GM12891 (cell line): ENCODE data around the gene MOCS1.

Source experiments
- POLR2A ChIP-seq: IDR thresholded peaks from 2 replicates; pipeline ENCODE4 v1.6.1; 2011; ENCODE audit warnings: low read depth, low read length, control low read depth
- POLR2AphosphoS5 ChIP-seq: IDR thresholded peaks from 2 replicates; pipeline ENCODE4 v1.6.1; 2011; ENCODE audit warnings: low read depth, low read length, control low read depth
- POU2F2 ChIP-seq: IDR thresholded peaks from 2 replicates; pipeline ENCODE4 v1.6.1; 2011; ENCODE audit warnings: low read depth, mild to moderate bottlenecking, control low read depth, low read length, moderate library complexity
- SPI1 ChIP-seq: IDR thresholded peaks from 2 replicates; pipeline ENCODE4 v1.6.1; 2011; ENCODE audit warnings: low read depth, low read length, control low read depth
- TAF1 ChIP-seq: IDR thresholded peaks from 2 replicates; pipeline ENCODE4 v1.6.1; 2011; ENCODE audit warnings: low read depth, low read length, control low read depth

DNA sequence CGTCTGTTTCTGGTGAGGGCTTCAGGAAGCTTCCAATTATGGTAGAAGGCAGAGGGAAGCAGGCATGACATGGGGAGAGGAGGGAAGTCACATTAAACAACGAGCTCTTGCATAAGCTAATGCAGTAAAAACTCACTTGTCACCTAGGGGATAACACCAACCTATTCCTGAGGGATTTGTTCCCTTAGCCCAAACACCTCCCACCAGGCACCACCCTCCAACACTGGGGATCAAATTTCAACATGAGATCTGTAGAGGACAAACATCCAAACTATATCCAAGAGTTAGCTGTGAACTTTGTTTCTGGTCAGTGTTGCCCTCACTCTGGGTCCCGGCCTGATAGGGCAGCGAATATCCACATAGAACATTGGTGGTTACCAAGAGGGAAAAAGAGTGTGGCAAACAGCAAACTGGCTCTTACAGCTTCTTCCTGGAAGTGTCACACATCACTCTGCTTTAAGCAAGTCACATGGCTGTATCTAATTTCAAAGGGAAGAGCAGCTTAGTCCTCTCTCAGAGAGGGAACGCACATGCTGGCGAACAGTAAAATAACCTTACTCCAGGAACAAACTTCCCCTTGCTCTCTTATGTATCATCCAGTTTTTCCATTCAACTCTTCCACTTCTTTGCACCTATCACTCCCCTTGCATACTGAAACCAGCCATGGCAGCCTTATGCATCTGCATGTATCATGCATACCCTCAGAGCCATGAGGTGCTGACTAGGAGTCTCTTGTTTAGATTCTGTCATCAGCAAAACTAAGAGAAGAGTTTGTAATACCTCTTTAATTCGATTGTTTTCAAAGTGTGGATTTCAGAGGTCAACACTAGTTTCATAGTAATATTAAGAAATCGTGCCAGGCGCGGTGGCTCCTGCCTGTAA is 4.8 kb upstream of the MOCS1 start:
- TF ChIP-seq SPI1 (no peak), POLR2A (no peak), POLR2AphosphoS5 (no peak), TAF1 (no peak), POU2F2 (no peak)
